Loucy (cell line): ENCODE results near the gene EPB41L3.

ENCODE experiments used
- H2AFZ ChIP-seq: fragments of 200-600 bp; sonication (generic); 2 replicates; pipeline ENCODE4 v1.6.0; 2016; ENCODE audit warnings: antibody characterized with exemption, mild to moderate bottlenecking, low read length, moderate library complexity
- H3F3A ChIP-seq: fragments of 200-600 bp; 2 replicates; pipeline ENCODE4 v1.6.0; 2016; ENCODE audit warnings: antibody characterized with exemption, low read depth, mild to moderate bottlenecking
- H3K27me3 ChIP-seq: fragments of 200-600 bp; sonication (generic); 2 replicates; pipeline ENCODE4 v1.6.1; 2014; ENCODE audit warnings: low read length, mild to moderate bottlenecking; ENCODE audit not compliant: insufficient read depth, poor library complexity, severe bottlenecking
- H3K36me3 ChIP-seq: fragments of 200-600 bp; sonication (generic); 2 replicates; pipeline ENCODE4 v1.6.1; 2016; ENCODE audit warnings: low read length; ENCODE audit not compliant: insufficient read depth
- H3K4me1 ChIP-seq: fragments of 200-600 bp; sonication (generic); 2 replicates; pipeline ENCODE4 v1.5.1; 2014; ENCODE audit warnings: low read length, mild to moderate bottlenecking; ENCODE audit not compliant: insufficient read depth, poor library complexity, severe bottlenecking
- H3K4me2 ChIP-seq: fragments of 200-600 bp; sonication (generic); 2 replicates; pipeline ENCODE4 v1.6.0; 2014; ENCODE audit warnings: antibody characterized with exemption, low read length, low read depth, mild to moderate bottlenecking; ENCODE audit not compliant: poor library complexity, severe bottlenecking
- H3K4me3 ChIP-seq: fragments of 200-600 bp; sonication (generic); 2 replicates; pipeline ENCODE4 v1.5.1; 2014; ENCODE audit warnings: low read length, mild to moderate bottlenecking, mixed read lengths; ENCODE audit not compliant: poor library complexity, severe bottlenecking
- H3K79me2 ChIP-seq: fragments of 200-600 bp; sonication (generic); 2 replicates; pipeline ENCODE4 v1.6.1; 2014; ENCODE audit warnings: low read length; ENCODE audit not compliant: insufficient read depth
- H3K9ac ChIP-seq: fragments of 200-600 bp; sonication (generic); 2 replicates; pipeline ENCODE4 v1.6.0; 2014; ENCODE audit warnings: mild to moderate bottlenecking, low read depth, low read length, moderate library complexity; ENCODE audit not compliant: poor library complexity, severe bottlenecking
- H3K9me2 ChIP-seq: fragments of 200-600 bp; sonication (generic); replicated peaks from 2 replicates; pipeline ENCODE4 v1.6.1; 2016; ENCODE audit warnings: low read depth, low read length, mixed read lengths
- H3K9me3 ChIP-seq: fragments of 200-600 bp; sonication (generic); 2 replicates; pipeline ENCODE4 v1.6.1; 2014; ENCODE audit warnings: mild to moderate bottlenecking, antibody characterized with exemption, low read length, low read depth; ENCODE audit not compliant: insufficient read depth
- H4K20me1 ChIP-seq: fragments of 200-600 bp; sonication (generic); 2 replicates; pipeline ENCODE4 v1.6.0; 2014; ENCODE audit warnings: antibody characterized with exemption, low read length, mild to moderate bottlenecking; ENCODE audit not compliant: insufficient read depth, poor library complexity, severe bottlenecking
- EZH2phosphoT487 ChIP-seq: fragments of 200-600 bp; IDR thresholded peaks from 2 replicates; pipeline ENCODE4 v1.6.1; 2018; ENCODE audit warnings: antibody characterized with exemption, mild to moderate bottlenecking, moderate library complexity, borderline replicate concordance
- TF ChIP-seq, protein P1 (sequence below): fragments of 200-600 bp; sonication (generic); conservative IDR thresholded peaks from 2 replicates; pipeline ENCODE4 v1.5.1; 2014; ENCODE audit warnings: mild to moderate bottlenecking, antibody characterized with exemption, low read length

EPB41L3 gene

DNA sequence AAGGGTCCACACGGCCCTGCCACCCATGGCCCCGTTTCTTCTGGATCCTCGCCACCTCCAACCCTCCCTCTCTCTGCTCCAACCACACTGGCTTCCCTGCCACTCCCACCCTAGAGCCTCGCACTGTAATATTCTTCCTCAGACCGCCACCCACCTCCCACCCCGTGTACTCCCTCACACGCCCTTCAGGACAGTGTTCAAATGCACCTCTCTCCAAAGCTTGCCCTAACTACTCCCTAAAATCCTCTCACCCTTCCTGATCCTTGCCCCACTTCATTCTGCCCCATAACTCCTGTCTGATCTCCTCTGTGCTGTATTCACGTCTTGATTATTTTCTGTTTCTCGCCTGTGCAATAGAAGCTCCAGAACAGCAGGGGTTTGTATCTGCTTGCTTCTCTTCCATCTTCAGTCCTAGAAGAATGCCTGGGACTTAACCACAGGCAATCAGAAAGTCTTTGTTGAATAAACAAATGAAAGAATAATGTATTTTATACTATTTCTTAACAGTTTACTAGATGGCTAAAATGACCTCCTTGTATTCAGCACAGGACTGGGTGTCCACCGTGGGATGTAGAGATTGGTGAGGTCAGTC is 25.5 kb downstream of the EPB41L3 start:
- H3K9me3 ChIP-seq = no peaks in the 10 kb centered on the region
- H3K36me3 ChIP-seq = no peaks in the 10 kb centered on the region
- H3K79me2 ChIP-seq = no peaks in the 10 kb centered on the region
- no peak overlapping the region for H3K9ac ChIP-seq
- H4K20me1 ChIP-seq = no peaks in the 10 kb centered on the region
- no peak for TF ChIP-seq EZH2phosphoT487
- TF ChIP-seq, protein P1, sequence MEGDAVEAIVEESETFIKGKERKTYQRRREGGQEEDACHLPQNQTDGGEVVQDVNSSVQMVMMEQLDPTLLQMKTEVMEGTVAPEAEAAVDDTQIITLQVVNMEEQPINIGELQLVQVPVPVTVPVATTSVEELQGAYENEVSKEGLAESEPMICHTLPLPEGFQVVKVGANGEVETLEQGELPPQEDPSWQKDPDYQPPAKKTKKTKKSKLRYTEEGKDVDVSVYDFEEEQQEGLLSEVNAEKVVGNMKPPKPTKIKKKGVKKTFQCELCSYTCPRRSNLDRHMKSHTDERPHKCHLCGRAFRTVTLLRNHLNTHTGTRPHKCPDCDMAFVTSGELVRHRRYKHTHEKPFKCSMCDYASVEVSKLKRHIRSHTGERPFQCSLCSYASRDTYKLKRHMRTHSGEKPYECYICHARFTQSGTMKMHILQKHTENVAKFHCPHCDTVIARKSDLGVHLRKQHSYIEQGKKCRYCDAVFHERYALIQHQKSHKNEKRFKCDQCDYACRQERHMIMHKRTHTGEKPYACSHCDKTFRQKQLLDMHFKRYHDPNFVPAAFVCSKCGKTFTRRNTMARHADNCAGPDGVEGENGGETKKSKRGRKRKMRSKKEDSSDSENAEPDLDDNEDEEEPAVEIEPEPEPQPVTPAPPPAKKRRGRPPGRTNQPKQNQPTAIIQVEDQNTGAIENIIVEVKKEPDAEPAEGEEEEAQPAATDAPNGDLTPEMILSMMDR = no peak
- no peaks in the 10 kb centered on the region for H3K9me2 ChIP-seq
- H3K4me3 ChIP-seq = no peak overlapping the region
- H2AFZ ChIP-seq = no peak overlapping the region
- H3K4me2 ChIP-seq = no peak overlapping the region
- no peaks in the 10 kb centered on the region for H3K27me3 ChIP-seq
- no peaks in the 10 kb centered on the region for H3F3A ChIP-seq
- H3K4me1 ChIP-seq = no peaks in the 10 kb centered on the region

DNA sequence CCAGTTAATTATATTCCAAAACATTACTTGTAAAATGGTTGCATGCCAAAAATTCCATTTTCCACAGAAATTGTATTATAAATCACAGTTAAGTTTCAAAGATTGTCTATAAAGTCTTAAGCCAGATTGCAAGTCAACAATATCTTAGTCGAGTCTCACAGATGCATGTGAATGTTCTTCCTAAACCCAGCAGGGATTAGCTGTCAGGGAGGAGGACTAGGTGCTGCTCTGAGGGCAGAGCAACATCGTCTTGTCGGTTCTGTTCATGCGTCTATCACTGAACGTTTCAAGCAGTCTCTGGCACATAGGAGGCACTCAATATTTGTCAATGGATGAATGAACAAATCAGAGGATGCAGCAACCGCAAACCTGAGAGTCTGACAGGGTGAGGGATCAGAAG is 27.0 kb downstream of the EPB41L3 start:
- H4K20me1 ChIP-seq = no peaks in the 10 kb centered on the region
- no peak overlapping the region for H2AFZ ChIP-seq
- H3K79me2 ChIP-seq = no peaks in the 10 kb centered on the region
- no peak overlapping the region for H3K4me2 ChIP-seq
- no peak overlapping the region for H3K9ac ChIP-seq
- no peaks in the 10 kb centered on the region for H3K36me3 ChIP-seq
- no peaks in the 10 kb centered on the region for H3K9me2 ChIP-seq
- no peaks in the 10 kb centered on the region for H3K9me3 ChIP-seq
- TF ChIP-seq EZH2phosphoT487 = no peak
- TF ChIP-seq, protein P1 = no peak
- H3K4me1 ChIP-seq = no peaks in the 10 kb centered on the region
- no peaks in the 10 kb centered on the region for H3F3A ChIP-seq
- H3K27me3 ChIP-seq = no peaks in the 10 kb centered on the region
- H3K4me3 ChIP-seq = no peak overlapping the region

DNA sequence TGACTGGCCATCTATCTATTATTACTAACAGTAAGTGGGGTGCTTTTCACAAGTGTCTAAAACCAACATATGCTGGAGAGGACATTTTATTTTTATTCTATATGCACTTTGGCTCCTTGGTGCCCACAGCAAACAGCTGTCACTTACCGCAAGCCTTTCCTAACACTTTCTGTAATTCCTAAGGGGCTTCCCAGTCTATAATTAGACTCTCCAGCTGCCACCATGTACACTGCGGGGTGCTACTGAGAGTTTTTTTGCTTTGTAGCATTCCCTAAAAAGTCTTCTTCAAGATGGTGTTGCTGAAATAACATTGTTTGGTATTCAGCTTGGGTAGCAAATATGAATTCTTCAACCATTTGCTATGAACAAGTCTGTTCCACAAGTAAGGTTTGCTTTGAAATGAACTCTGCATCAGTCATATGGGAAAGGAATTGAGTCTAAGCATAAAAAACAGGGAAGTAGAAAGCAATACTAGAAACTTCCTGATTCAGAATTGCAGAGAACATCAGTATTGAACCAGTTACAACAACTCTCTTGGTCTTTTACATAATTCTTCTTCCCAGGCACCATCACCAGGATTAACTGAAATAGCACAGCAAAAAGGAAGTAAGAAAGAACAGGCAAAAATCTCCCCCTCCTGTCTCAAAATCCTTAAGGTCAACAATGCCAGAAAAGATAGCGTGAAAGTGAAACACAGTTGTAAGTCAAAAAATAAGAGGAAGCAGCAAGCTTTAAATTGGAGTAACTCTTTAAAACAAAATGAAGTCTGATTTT is 28.6 kb downstream of the EPB41L3 start:
- no peaks in the 10 kb centered on the region for H3K9me3 ChIP-seq
- H3K4me2 ChIP-seq = no peak overlapping the region
- no peaks in the 10 kb centered on the region for H3K9me2 ChIP-seq
- no peaks in the 10 kb centered on the region for H3K27me3 ChIP-seq
- H3K4me1 ChIP-seq = no peaks in the 10 kb centered on the region
- H3K4me3 ChIP-seq = no peak overlapping the region
- H3K79me2 ChIP-seq = no peaks in the 10 kb centered on the region
- H3K36me3 ChIP-seq = no peaks in the 10 kb centered on the region
- H4K20me1 ChIP-seq = no peaks in the 10 kb centered on the region
- TF ChIP-seq, protein P1 = no peak
- no peak for TF ChIP-seq EZH2phosphoT487
- no peaks in the 10 kb centered on the region for H3F3A ChIP-seq
- no peak overlapping the region for H3K9ac ChIP-seq
- H2AFZ ChIP-seq = no peak overlapping the region
